Measurements from ENCODE around the gene GBP1.

The GBP1 gene

DNA sequence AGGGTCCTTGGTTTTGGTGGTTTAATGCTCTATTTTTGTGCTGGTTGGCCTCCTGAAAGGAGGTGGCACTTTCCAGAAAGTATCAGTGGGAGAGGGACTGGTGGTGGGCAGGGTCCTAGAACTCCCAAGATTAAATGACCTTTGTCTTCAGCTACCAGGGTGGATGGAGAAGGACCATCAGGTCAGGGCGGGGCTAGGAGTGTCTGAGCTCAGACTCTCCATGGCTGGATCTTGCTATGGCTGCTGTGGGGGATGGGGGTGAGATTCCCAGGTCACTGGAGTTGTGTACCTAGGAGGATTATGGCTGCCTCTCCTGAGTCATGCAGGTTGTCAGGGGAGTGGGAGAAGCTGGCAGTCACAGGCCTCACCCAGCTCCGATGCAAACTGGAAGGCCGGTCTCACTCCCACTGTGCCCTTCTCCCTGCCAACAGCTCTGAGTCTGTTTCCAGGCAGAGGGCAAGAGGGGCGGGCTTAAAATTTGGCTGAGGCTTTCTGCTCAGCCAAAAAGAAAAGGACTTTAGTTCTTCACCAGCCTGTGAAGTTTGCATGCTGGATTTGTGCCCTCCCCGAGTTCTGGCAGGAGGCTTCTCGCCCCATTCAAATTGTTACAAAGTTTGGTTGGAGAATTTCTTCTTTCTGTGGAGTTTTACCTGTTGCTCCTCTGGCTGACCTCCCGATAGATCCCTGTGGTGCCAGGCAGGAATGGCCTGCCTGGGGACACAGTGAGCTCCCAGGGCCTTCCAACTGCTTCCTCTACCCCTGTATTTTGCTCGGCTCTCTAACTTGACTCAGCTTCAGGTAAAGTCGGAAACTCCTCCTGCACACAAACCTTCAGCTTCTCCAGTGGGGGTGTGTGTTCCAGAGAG lies 59.5 kb downstream of the GBP1 start:
- no peak for DNase-seq (ENCODE audit: low read depth in 2 of 2)

Data from stimulated activated CD8-positive, alpha-beta memory T cell treated with anti-CD3 and anti-CD28 coated beads, Interleukin-15, amount 100 ng/mL, for 4 hours (primary cell).